ENCODE results near the gene HSBP1L1. TPM values are rescaled to one million over a fixed set of nuclear protein-coding genes. Genes with fewer than 3 reads are reported as not detected.
A peak's percentile ranks its signal among the peaks of the same experiment; 100 is the strongest.
"Not testable (repeated sequence)": the region's sequence is repeated elsewhere in the genome, so short reads cannot be mapped to it uniquely, and the experiment has no call there.

HSBP1L1 gene
- total RNA-seq, 1 donor from 2014 or later: 12.5 TPM

GRCh38 chr18:79952996-79953559 is 11.4 kb upstream of the HSBP1L1 start:
- DNase-seq (ENCODE audit: missing footprints): no peak

GRCh38 chr18:79953971-79954651 is 10.3 kb upstream of the HSBP1L1 start:
- no peak for DNase-seq (ENCODE audit: missing footprints)
- ATAC-seq: no peak
- intact Hi-C loops (cut with DNase I): loop anchor here (5.0 kb wide), 1 partner anchor 33 kb away; the partner anchor contains the start of gene TXNL4A

More at GRCh38 chr18:79952996-79953559, 11.4 kb upstream of the HSBP1L1 start:
- intact Hi-C loops (cut with DNase I): loop anchor here (5.0 kb wide), 1 partner anchor 34 kb away; the partner anchor contains the start of gene TXNL4A
- no peak for ATAC-seq

GRCh38 chr18:79954791-79955190 is 9.7 kb upstream of the HSBP1L1 start:
- intact Hi-C loops (cut with DNase I): loop anchor here (5.0 kb wide), 1 partner anchor 33 kb away; the partner anchor contains the start of gene TXNL4A
- ATAC-seq (no peak), DNase-seq (ENCODE audit: missing footprints) (no peak)

- intact Hi-C loops (cut with DNase I): no loop called here
- ATAC-seq (no peak), DNase-seq (ENCODE audit: missing footprints) (no peak)
Measured at GRCh38 chr18:79955302-79956075, 9.0 kb upstream of the HSBP1L1 start.

GRCh38 chr18:79956276-79956675 is 8.2 kb upstream of the HSBP1L1 start:
- DNase-seq (ENCODE audit: missing footprints) (no peak), ATAC-seq (no peak)
- intact Hi-C loops (cut with DNase I): no loop called here

- ATAC-seq (no peak), DNase-seq (ENCODE audit: missing footprints) (no peak)
- intact Hi-C loops (cut with DNase I): no loop called here
Measured at GRCh38 chr18:79958981-79959380, 5.5 kb upstream of the HSBP1L1 start.

GRCh38 chr18:79960161-79960801 is 4.2 kb upstream of the HSBP1L1 start:
- DNase-seq (ENCODE audit: missing footprints); ATAC-seq; intact Hi-C loops (cut with DNase I): not testable (repeated sequence)

GRCh38 chr18:79960921-79961526 is 3.4 kb upstream of the HSBP1L1 start:
- no peak for DNase-seq (ENCODE audit: missing footprints)
- ATAC-seq: no peak
- intact Hi-C loops (cut with DNase I): no loop called here

GRCh38 chr18:79961527-79962291 is 2.7 kb upstream of the HSBP1L1 start:
- no peak for ATAC-seq
- no peak for DNase-seq (ENCODE audit: missing footprints)
- intact Hi-C loops (cut with DNase I): no loop called here

GRCh38 chr18:79962311-79962710 is 2.1 kb upstream of the HSBP1L1 start:
- DNase-seq (ENCODE audit: missing footprints) (no peak), ATAC-seq (no peak)
- intact Hi-C loops (cut with DNase I): no loop called here

GRCh38 chr18:79962835-79963657 is 1.4 kb upstream of the HSBP1L1 start:
- DNase-seq (ENCODE audit: missing footprints) (no peak), ATAC-seq (no peak)
- intact Hi-C loops (cut with DNase I): no loop called here

- intact Hi-C loops (cut with DNase I): no loop called here
- ATAC-seq (no peak), DNase-seq (ENCODE audit: missing footprints) (no peak)
Measured at GRCh38 chr18:79963658-79964329, 649 bp upstream of the HSBP1L1 start.

GRCh38 chr18:79965119-79965902 is 868 bp downstream of the HSBP1L1 start:
- DNase-seq (ENCODE audit: missing footprints) (no peak), ATAC-seq (peak; percentile 56)
- intact Hi-C loops (cut with DNase I): no loop called here

- no peak for DNase-seq (ENCODE audit: missing footprints)
- intact Hi-C loops (cut with DNase I): no loop called here
- ATAC-seq: no peak
Measured at GRCh38 chr18:79970419-79971133, 6.1 kb downstream of the HSBP1L1 start.

GRCh38 chr18:79971211-79971952 is 6.9 kb downstream of the HSBP1L1 start:
- intact Hi-C loops (cut with DNase I): no loop called here
- no peak for ATAC-seq
- no peak for DNase-seq (ENCODE audit: missing footprints)

Data from Right ventricle myocardium inferior (tissue), 1 donor.